Spleen (tissue), 7 donors: ENCODE data around the gene FOLR1.
"Not testable (repeated sequence)": the region's sequence is repeated elsewhere in the genome, so short reads cannot be mapped to it uniquely, and the experiment has no call there.

Experiments
- POLR2A ChIP-seq, 3 donors: fragments of 450-650 bp; IDR thresholded peaks; one replicate each; pipeline ENCODE4 v1.5.1; 2017; ENCODE audit warnings: antibody characterized with exemption in 3 of 3, mild to moderate bottlenecking in 1 of 3
- POLR2AphosphoS5 ChIP-seq, 3 donors: sonication (generic); formaldehyde crosslinking; IDR thresholded peaks; one replicate each; pipeline ENCODE4 v1.5.1; 2017; ENCODE audit warnings: antibody characterized with exemption in 3 of 3
- TF ChIP-seq, protein P1 (sequence below), 11 experiments: fragments of 200-600 bp in 7 of 11; fragments of 450-650 bp in 4 of 11; sonication (generic) in 4 of 11; IDR thresholded peaks in 8 of 11; conservative IDR thresholded peaks in 3 of 11; 1 replicate in 7 of 11; 2 replicates in 4 of 11; pipeline versions ENCODE4 v1.4.0 to v1.8.0; 2016 to 2021; ENCODE audit warnings: antibody characterized with exemption in 11 of 11, inconsistent platforms in 4 of 11, mild to moderate bottlenecking in 1 of 11
- donor health status: DM: no; HTN: no; CAD: no; lungs with moderate emphysema.
- donor health status: DM: no; HTN: no; CAD: no.
- donor health status: DM: no; HTN: no; CAD: no.

DNA sequence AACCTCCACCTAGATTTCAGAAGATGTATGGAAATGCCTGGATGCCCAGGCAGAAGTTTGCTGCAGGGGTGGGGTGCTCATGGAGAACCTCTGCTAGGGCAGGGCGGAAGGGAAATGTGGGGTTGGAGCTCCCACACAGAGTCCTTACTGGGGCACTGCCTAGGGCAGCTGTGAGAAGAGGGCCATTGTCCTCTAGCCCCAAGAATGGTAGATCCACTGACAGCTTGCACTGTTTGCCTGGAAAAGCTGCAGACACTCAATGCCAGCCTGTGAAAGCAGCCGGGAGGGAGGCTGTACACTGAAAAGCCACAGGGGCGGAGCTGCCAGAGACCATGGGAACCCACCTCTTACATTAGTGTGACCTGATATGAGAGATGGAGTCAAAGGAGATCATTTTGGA is 22.2 kb upstream of the FOLR1 start:
- TF ChIP-seq, protein P1, sequence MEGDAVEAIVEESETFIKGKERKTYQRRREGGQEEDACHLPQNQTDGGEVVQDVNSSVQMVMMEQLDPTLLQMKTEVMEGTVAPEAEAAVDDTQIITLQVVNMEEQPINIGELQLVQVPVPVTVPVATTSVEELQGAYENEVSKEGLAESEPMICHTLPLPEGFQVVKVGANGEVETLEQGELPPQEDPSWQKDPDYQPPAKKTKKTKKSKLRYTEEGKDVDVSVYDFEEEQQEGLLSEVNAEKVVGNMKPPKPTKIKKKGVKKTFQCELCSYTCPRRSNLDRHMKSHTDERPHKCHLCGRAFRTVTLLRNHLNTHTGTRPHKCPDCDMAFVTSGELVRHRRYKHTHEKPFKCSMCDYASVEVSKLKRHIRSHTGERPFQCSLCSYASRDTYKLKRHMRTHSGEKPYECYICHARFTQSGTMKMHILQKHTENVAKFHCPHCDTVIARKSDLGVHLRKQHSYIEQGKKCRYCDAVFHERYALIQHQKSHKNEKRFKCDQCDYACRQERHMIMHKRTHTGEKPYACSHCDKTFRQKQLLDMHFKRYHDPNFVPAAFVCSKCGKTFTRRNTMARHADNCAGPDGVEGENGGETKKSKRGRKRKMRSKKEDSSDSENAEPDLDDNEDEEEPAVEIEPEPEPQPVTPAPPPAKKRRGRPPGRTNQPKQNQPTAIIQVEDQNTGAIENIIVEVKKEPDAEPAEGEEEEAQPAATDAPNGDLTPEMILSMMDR (IDR thresholded peaks at IDR 0.05 in 8 of 11, conservative IDR thresholded peaks at IDR 0.05 in 3 of 11): not testable (repeated sequence)
- TF ChIP-seq POLR2A, POLR2AphosphoS5 (IDR thresholded peaks at IDR 0.05): not testable (repeated sequence)
